H9 (cell line): ENCODE results near the gene TRIM39. TPM values are rescaled to one million over a fixed set of nuclear protein-coding genes. Genes with fewer than 3 reads are reported as not detected.

Source experiments
- DNase-seq: peaks from one replicate; pipeline ENCODE4 v3.0.0-alpha.2; 2017
- H2AFZ ChIP-seq: one replicate; pipeline ENCODE4 v1.6.1; 2013; ENCODE audit warnings: mild to moderate bottlenecking, low read length, control low read depth, moderate library complexity
- H2AK5ac ChIP-seq: 2 replicates; pipeline ENCODE4 v1.6.1; 2013; ENCODE audit warnings: low read length, control low read depth, mixed read lengths; ENCODE audit not compliant: insufficient read length
- H2BK120ac ChIP-seq: one replicate; pipeline ENCODE4 v1.6.1; 2013; ENCODE audit warnings: low read depth, mild to moderate bottlenecking, low read length, control low read depth, inconsistent platforms; ENCODE audit not compliant: poor library complexity, severe bottlenecking
- H2BK12ac ChIP-seq: 2 replicates; pipeline ENCODE4 v1.6.1; 2013; ENCODE audit warnings: low read length, control low read depth, mixed read lengths, low read depth; ENCODE audit not compliant: insufficient read length
- H2BK15ac ChIP-seq: 2 replicates; pipeline ENCODE4 v1.6.1; 2013; ENCODE audit warnings: low read depth, low read length, control low read depth
- H2BK20ac ChIP-seq: one replicate; pipeline ENCODE4 v1.6.1; 2013; ENCODE audit warnings: low read depth, mild to moderate bottlenecking, low read length, control low read depth, inconsistent platforms; ENCODE audit not compliant: poor library complexity, severe bottlenecking
- H2BK5ac ChIP-seq: 2 replicates; pipeline ENCODE4 v1.6.1; 2013; ENCODE audit warnings: low read length, control low read depth, mixed read lengths; ENCODE audit not compliant: insufficient read length
- H3K14ac ChIP-seq: 2 replicates; pipeline ENCODE4 v1.6.1; 2013; ENCODE audit warnings: low read length, control low read depth; ENCODE audit not compliant: insufficient read depth
- H3K18ac ChIP-seq: 2 replicates; pipeline ENCODE4 v1.6.1; 2013; ENCODE audit warnings: low read depth, mild to moderate bottlenecking, mixed read lengths, low read length, control low read depth; ENCODE audit not compliant: insufficient read length
- H3K23ac ChIP-seq: 2 replicates; pipeline ENCODE4 v1.6.1; 2013; ENCODE audit warnings: low read length, control low read depth, mixed read lengths, low read depth; ENCODE audit not compliant: insufficient read length
- H3K23me2 ChIP-seq: 2 replicates; pipeline ENCODE4 v1.6.1; 2013; ENCODE audit warnings: low read depth, mild to moderate bottlenecking, mixed read lengths, low read length, control low read depth; ENCODE audit not compliant: insufficient read length, poor library complexity, severe bottlenecking
- H3K27ac ChIP-seq: 2 replicates; pipeline ENCODE4 v1.5.1; 2013; ENCODE audit warnings: low read length, control low read depth, mixed read lengths, low read depth; ENCODE audit not compliant: insufficient read length
- H3K27me3 ChIP-seq: 2 replicates; pipeline ENCODE4 v1.6.1; 2013; ENCODE audit warnings: low read length, control low read depth, inconsistent platforms; ENCODE audit not compliant: insufficient read depth
- H3K4ac ChIP-seq: 2 replicates; pipeline ENCODE4 v1.6.1; 2013; ENCODE audit warnings: low read depth, mild to moderate bottlenecking, control low read depth, inconsistent platforms, low read length, moderate library complexity
- H3K4me1 ChIP-seq: 2 replicates; pipeline ENCODE4 v1.6.1; 2013; ENCODE audit warnings: low read length, control low read depth, inconsistent platforms; ENCODE audit not compliant: insufficient read depth
- H3K4me2 ChIP-seq: 2 replicates; pipeline ENCODE4 v1.6.1; 2013; ENCODE audit warnings: low read length, control low read depth, mixed read lengths; ENCODE audit not compliant: insufficient read length, insufficient read depth
- H3K56ac ChIP-seq: 2 replicates; pipeline ENCODE4 v1.6.1; 2013; ENCODE audit warnings: low read depth, mild to moderate bottlenecking, mixed read lengths, low read length, control low read depth; ENCODE audit not compliant: insufficient read length
- H3K79me1 ChIP-seq: 2 replicates; pipeline ENCODE4 v1.6.1; 2013; ENCODE audit warnings: low read depth, mild to moderate bottlenecking, moderate library complexity, low read length, control low read depth, inconsistent platforms; ENCODE audit not compliant: insufficient read depth, poor library complexity, severe bottlenecking
- H3K79me2 ChIP-seq: 2 replicates; pipeline ENCODE4 v1.6.1; 2013; ENCODE audit warnings: low read length, control low read depth, inconsistent platforms; ENCODE audit not compliant: insufficient read depth
- H3K9ac ChIP-seq: 2 replicates; pipeline ENCODE4 v1.6.1; 2013; ENCODE audit warnings: low read length, control low read depth, mixed read lengths; ENCODE audit not compliant: insufficient read length; ENCODE audit errors: extremely low read depth
- H3K9me3 ChIP-seq: one replicate; pipeline ENCODE4 v1.6.1; 2013; ENCODE audit warnings: low read depth, low read length, inconsistent platforms; ENCODE audit not compliant: control insufficient read depth
- H3T11ph ChIP-seq: one replicate; pipeline ENCODE4 v1.6.1; 2013; ENCODE audit warnings: mild to moderate bottlenecking, low read length, control low read depth, inconsistent platforms
- H4K20me1 ChIP-seq: one replicate; pipeline ENCODE4 v1.6.1; 2013; ENCODE audit not compliant: control insufficient read depth, insufficient read length, insufficient read depth
- H4K5ac ChIP-seq: 2 replicates; pipeline ENCODE4 v1.6.1; 2013; ENCODE audit warnings: low read depth, mild to moderate bottlenecking, mixed read lengths, low read length, control low read depth; ENCODE audit not compliant: insufficient read length
- H4K8ac ChIP-seq: replicated peaks from 2 replicates; pipeline ENCODE4 v1.6.1; 2013; ENCODE audit warnings: low read length, control low read depth, mixed read lengths, low read depth; ENCODE audit not compliant: insufficient read length
- H4K91ac ChIP-seq: 2 replicates; pipeline ENCODE4 v1.6.1; 2013; ENCODE audit warnings: low read depth, mild to moderate bottlenecking, moderate library complexity, mixed read lengths, low read length, control low read depth; ENCODE audit not compliant: insufficient read length
- H3K27ac Mint-ChIP-seq, 3 experiments: 2 replicates in 2 of 3; 3 replicates in 1 of 3; pipeline ENCODE4 v1.8.0; 2020 to 2021; ENCODE audit warnings: mixed read lengths in 3 of 3, mild to moderate bottlenecking in 1 of 3, moderate library complexity in 1 of 3
- H3K27me3 Mint-ChIP-seq: 2 replicates; pipeline ENCODE4 v1.8.0; 2021; ENCODE audit warnings: low read depth, mild to moderate bottlenecking, moderate library complexity, mixed read lengths
- H3K36me3 Mint-ChIP-seq, 3 experiments: 2 replicates in 2 of 3; 3 replicates in 1 of 3; pipeline ENCODE4 v1.8.0; 2020 to 2021; ENCODE audit warnings: low read depth in 3 of 3, mixed read lengths in 3 of 3; ENCODE audit not compliant: insufficient read depth in 1 of 3
- H3K4me1 Mint-ChIP-seq, 2 experiments: 2 replicates each; pipeline ENCODE4 v1.8.0; 2020; ENCODE audit warnings: mixed read lengths in 2 of 2
- H3K4me3 Mint-ChIP-seq, 2 experiments: 2 replicates in 1 of 2; 3 replicates in 1 of 2; pipeline ENCODE4 v1.8.0; 2020 to 2021; ENCODE audit warnings: mild to moderate bottlenecking in 2 of 2, mixed read lengths in 2 of 2, moderate library complexity in 1 of 2
- H3K9me3 Mint-ChIP-seq, 2 experiments: 2 replicates in 1 of 2; 3 replicates in 1 of 2; pipeline ENCODE4 v1.8.0; 2020; ENCODE audit warnings: mild to moderate bottlenecking in 2 of 2, mixed read lengths in 2 of 2, moderate library complexity in 1 of 2
- WGBS: extraction: QIAGEN DNeasy Blood & Tissue Kit; methylation state at CpG from one replicate; pipeline ENCODE4 v1.1.7; 2013; ENCODE audit warnings: missing lambda C conversion rate, low lambda C conversion rate, mixed read lengths; ENCODE audit not compliant: insufficient read length; ENCODE audit errors: extremely low coverage; 5-methylcytosine and 5-hydroxymethylcytosine counted together
- total RNA-seq: library from RNA; stranded (reverse); gene quantifications from 2 replicates; pipeline ENCODE4 v1.2.1, GENCODE V29; 2021
- TF ChIP-seq, protein P1 (sequence below): fragments of 200-600 bp; sonication (generic); conservative IDR thresholded peaks from 3 replicates; pipeline ENCODE4 v1.8.0; 2021; ENCODE audit warnings: antibody characterized with exemption, mild to moderate bottlenecking

TRIM39 gene
- total RNA-seq, 1 experiment from 2014 or later = 26.2 TPM

DNA sequence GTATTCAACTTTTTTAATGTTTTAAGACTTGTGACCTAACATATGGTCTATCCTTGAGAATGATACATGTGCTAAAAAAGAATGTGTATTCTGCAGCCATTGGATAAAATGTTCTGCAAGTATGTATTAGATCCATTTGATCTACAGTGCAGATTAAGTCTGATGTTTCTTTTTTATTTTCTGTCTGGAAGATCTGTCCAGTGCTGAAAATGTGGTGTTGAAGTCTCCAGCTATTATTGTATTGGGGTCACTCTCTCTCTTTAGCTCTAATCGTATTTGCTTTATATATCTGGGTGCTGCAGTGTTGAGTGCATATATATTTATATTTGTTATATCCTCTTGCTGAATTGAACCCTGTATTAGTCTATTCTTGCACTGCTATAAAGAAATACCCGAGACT, 44.2 kb upstream of the TRIM39 start:
- H2BK20ac ChIP-seq = no peak overlapping the region
- H3K4ac ChIP-seq = no peak overlapping the region
- no peak overlapping the region for H3T11ph ChIP-seq
- no CpG with 5 or more reads among the region's 2 CpGs for WGBS
- Mint-ChIP-seq H3K27me3 (peaks cover 84% of the 10 kb centered on the region), H3K27ac (no peak overlapping the region), H3K4me1 (no peaks in the 10 kb centered on the region), H3K36me3 (peaks cover 49 to 72% (median 71%) of the 10 kb centered on the region in 3 experiments), H3K9me3 (peaks cover 94 to 98% of the 10 kb centered on the region in 2 experiments), H3K4me3 (no peak overlapping the region)
- no peak overlapping the region for H3K23ac ChIP-seq
- no peak overlapping the region for H4K91ac ChIP-seq
- no peak overlapping the region for H2BK12ac ChIP-seq
- no peaks in the 10 kb centered on the region for H3K27me3 ChIP-seq
- H3K4me1 ChIP-seq = no peaks in the 10 kb centered on the region
- H3K56ac ChIP-seq = no peak overlapping the region
- no peak overlapping the region for H4K8ac ChIP-seq
- no peak overlapping the region for H3K9ac ChIP-seq
- no peak overlapping the region for H4K5ac ChIP-seq
- H4K20me1 ChIP-seq = no peaks in the 10 kb centered on the region
- no peak for DNase-seq
- H3K79me2 ChIP-seq = no peaks in the 10 kb centered on the region
- no peak overlapping the region for H2BK120ac ChIP-seq
- no peak overlapping the region for H2AK5ac ChIP-seq
- no peak overlapping the region for H3K4me2 ChIP-seq
- no peak overlapping the region for H3K18ac ChIP-seq
- no peaks in the 10 kb centered on the region for H3K23me2 ChIP-seq
- TF ChIP-seq, protein P1, sequence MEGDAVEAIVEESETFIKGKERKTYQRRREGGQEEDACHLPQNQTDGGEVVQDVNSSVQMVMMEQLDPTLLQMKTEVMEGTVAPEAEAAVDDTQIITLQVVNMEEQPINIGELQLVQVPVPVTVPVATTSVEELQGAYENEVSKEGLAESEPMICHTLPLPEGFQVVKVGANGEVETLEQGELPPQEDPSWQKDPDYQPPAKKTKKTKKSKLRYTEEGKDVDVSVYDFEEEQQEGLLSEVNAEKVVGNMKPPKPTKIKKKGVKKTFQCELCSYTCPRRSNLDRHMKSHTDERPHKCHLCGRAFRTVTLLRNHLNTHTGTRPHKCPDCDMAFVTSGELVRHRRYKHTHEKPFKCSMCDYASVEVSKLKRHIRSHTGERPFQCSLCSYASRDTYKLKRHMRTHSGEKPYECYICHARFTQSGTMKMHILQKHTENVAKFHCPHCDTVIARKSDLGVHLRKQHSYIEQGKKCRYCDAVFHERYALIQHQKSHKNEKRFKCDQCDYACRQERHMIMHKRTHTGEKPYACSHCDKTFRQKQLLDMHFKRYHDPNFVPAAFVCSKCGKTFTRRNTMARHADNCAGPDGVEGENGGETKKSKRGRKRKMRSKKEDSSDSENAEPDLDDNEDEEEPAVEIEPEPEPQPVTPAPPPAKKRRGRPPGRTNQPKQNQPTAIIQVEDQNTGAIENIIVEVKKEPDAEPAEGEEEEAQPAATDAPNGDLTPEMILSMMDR = no peak
- H3K9me3 ChIP-seq = peaks cover 37% of the 10 kb centered on the region
- H3K14ac ChIP-seq = no peak overlapping the region
- H2AFZ ChIP-seq = no peak overlapping the region
- H3K27ac ChIP-seq = no peak overlapping the region
- no peak overlapping the region for H2BK15ac ChIP-seq
- no peaks in the 10 kb centered on the region for H3K79me1 ChIP-seq
- H2BK5ac ChIP-seq = no peak overlapping the region
